HUES64 (cell line): ENCODE data around the gene KCNA10.

ENCODE experiments used
- H3K27ac ChIP-seq: 2 replicates; pipeline ENCODE4 v1.7.0; 2013; ENCODE audit warnings: low read depth, low read length, inconsistent platforms
- H3K27me3 ChIP-seq: 2 replicates; pipeline ENCODE4 v1.6.1; 2013; ENCODE audit warnings: mild to moderate bottlenecking, low read length; ENCODE audit not compliant: insufficient read depth
- H3K36me3 ChIP-seq: 2 replicates; pipeline ENCODE4 v1.6.1; 2013; ENCODE audit warnings: mild to moderate bottlenecking, low read length; ENCODE audit not compliant: insufficient read depth
- H3K4me1 ChIP-seq: 2 replicates; pipeline ENCODE4 v1.6.1; 2013; ENCODE audit warnings: mild to moderate bottlenecking, low read length, moderate library complexity; ENCODE audit not compliant: insufficient read depth
- H3K4me3 ChIP-seq: 2 replicates; pipeline ENCODE4 v1.5.1; 2013; ENCODE audit warnings: mild to moderate bottlenecking, low read length, moderate library complexity
- H3K9ac ChIP-seq: 2 replicates; pipeline ENCODE4 v1.6.1; 2013; ENCODE audit warnings: mild to moderate bottlenecking, low read depth, low read length
- H3K9me3 ChIP-seq: 2 replicates; pipeline ENCODE4 v1.6.1; 2013; ENCODE audit warnings: low read depth, low read length; ENCODE audit not compliant: insufficient read depth
- whole genome bisulfite sequencing: fragments of 150-250, 120-280 bp; methylation state at CpG from one replicate; pipeline ENCODE4 v1.1.7; 2013; ENCODE audit warnings: missing lambda C conversion rate; 5-methylcytosine and 5-hydroxymethylcytosine counted together

KCNA10 gene

GRCh38 chr1:110488161-110488560, 30.8 kb downstream of the KCNA10 start:
- H3K36me3 ChIP-seq = no peaks in the 10 kb centered on the region
- no peak overlapping the region for H3K9ac ChIP-seq
- no peaks in the 10 kb centered on the region for H3K4me1 ChIP-seq
- no peak overlapping the region for H3K27ac ChIP-seq
- H3K9me3 ChIP-seq = no peaks in the 10 kb centered on the region
- no peak overlapping the region for H3K4me3 ChIP-seq
- no peaks in the 10 kb centered on the region for H3K27me3 ChIP-seq
- 82% methylated on average over 12 of the region's 12 CpGs for WGBS

GRCh38 chr1:110487726-110488125, 31.2 kb downstream of the KCNA10 start:
- 80% methylated on average over 8 of the region's 8 CpGs for WGBS
- no peak overlapping the region for H3K9ac ChIP-seq
- no peak overlapping the region for H3K27ac ChIP-seq
- H3K27me3 ChIP-seq = no peaks in the 10 kb centered on the region
- H3K4me1 ChIP-seq = peaks cover 3% of the 10 kb centered on the region; the same call in 1 of the 2 replicates
- H3K36me3 ChIP-seq = no peaks in the 10 kb centered on the region
- no peaks in the 10 kb centered on the region for H3K9me3 ChIP-seq
- no peak overlapping the region for H3K4me3 ChIP-seq

- no peaks in the 10 kb centered on the region for H3K27me3 ChIP-seq
- H3K4me3 ChIP-seq = no peak overlapping the region
- no peak overlapping the region for H3K27ac ChIP-seq
- 38% methylated on average over 2 of the region's 2 CpGs for WGBS
- no peak overlapping the region for H3K9ac ChIP-seq
- H3K4me1 ChIP-seq = peaks cover 11% of the 10 kb centered on the region
- H3K36me3 ChIP-seq = no peaks in the 10 kb centered on the region
- H3K9me3 ChIP-seq = no peaks in the 10 kb centered on the region
Observed at GRCh38 chr1:110485725-110486124, 33.2 kb downstream of the KCNA10 start.

GRCh38 chr1:110484801-110485200, 34.2 kb downstream of the KCNA10 start:
- H3K9ac ChIP-seq = no peak overlapping the region
- no peak overlapping the region for H3K4me3 ChIP-seq
- H3K4me1 ChIP-seq = peaks cover 11% of the 10 kb centered on the region
- 89% methylated on average over 12 of the region's 12 CpGs for WGBS
- H3K36me3 ChIP-seq = no peaks in the 10 kb centered on the region
- no peaks in the 10 kb centered on the region for H3K27me3 ChIP-seq
- no peaks in the 10 kb centered on the region for H3K9me3 ChIP-seq
- H3K27ac ChIP-seq = no peak overlapping the region

GRCh38 chr1:110483308-110483685, 35.7 kb downstream of the KCNA10 start:
- Histone ChIP-seq H3K27me3 (no peaks in the 10 kb centered on the region), H3K9ac (no peak overlapping the region), H3K27ac (no peak overlapping the region), H3K4me3 (no peak overlapping the region), H3K4me1 (peaks cover 15% of the 10 kb centered on the region), H3K36me3 (no peaks in the 10 kb centered on the region), H3K9me3 (no peaks in the 10 kb centered on the region)
- WGBS = 92% methylated on average over 9 of the region's 9 CpGs

GRCh38 chr1:110482662-110483307, 36.2 kb downstream of the KCNA10 start:
- Histone ChIP-seq H3K9me3 (no peaks in the 10 kb centered on the region), H3K36me3 (no peaks in the 10 kb centered on the region), H3K4me1 (peaks cover 20% of the 10 kb centered on the region), H3K27me3 (no peaks in the 10 kb centered on the region), H3K9ac (no peak overlapping the region), H3K27ac (no peak overlapping the region), H3K4me3 (no peak overlapping the region)
- 55% methylated on average over 18 of the region's 18 CpGs for WGBS

- Histone ChIP-seq H3K4me3 (no peak overlapping the region), H3K9ac (no peak overlapping the region), H3K9me3 (no peaks in the 10 kb centered on the region), H3K27me3 (no peaks in the 10 kb centered on the region), H3K27ac (no peak overlapping the region), H3K4me1 (peaks cover 27% of the 10 kb centered on the region), H3K36me3 (no peaks in the 10 kb centered on the region)
- WGBS = 70% methylated on average over 12 of the region's 12 CpGs
Observed at GRCh38 chr1:110481968-110482623, 36.9 kb downstream of the KCNA10 start.

- H3K9me3 ChIP-seq = no peaks in the 10 kb centered on the region
- no peak overlapping the region for H3K27ac ChIP-seq
- H3K27me3 ChIP-seq = no peaks in the 10 kb centered on the region
- no peak overlapping the region for H3K4me3 ChIP-seq
- WGBS = 64% methylated on average over 4 of the region's 4 CpGs
- H3K9ac ChIP-seq = no peak overlapping the region
- H3K36me3 ChIP-seq = no peaks in the 10 kb centered on the region
- H3K4me1 ChIP-seq = peaks cover 28% of the 10 kb centered on the region
Observed at GRCh38 chr1:110480356-110481096, 38.4 kb downstream of the KCNA10 start.

- Histone ChIP-seq H3K9ac (no peak overlapping the region), H3K4me1 (peaks cover 28% of the 10 kb centered on the region), H3K27ac (no peak overlapping the region), H3K4me3 (no peak overlapping the region), H3K36me3 (no peaks in the 10 kb centered on the region), H3K27me3 (no peaks in the 10 kb centered on the region), H3K9me3 (no peaks in the 10 kb centered on the region)
- WGBS = 89% methylated on average over 8 of the region's 8 CpGs
Observed at GRCh38 chr1:110478886-110479285, 40.1 kb downstream of the KCNA10 start.

GRCh38 chr1:110477967-110478640, 40.9 kb downstream of the KCNA10 start:
- WGBS = 86% methylated on average over 2 of the region's 3 CpGs
- no peaks in the 10 kb centered on the region for H3K36me3 ChIP-seq
- no peaks in the 10 kb centered on the region for H3K27me3 ChIP-seq
- H3K9ac ChIP-seq = no peak overlapping the region
- H3K27ac ChIP-seq = no peak overlapping the region
- H3K9me3 ChIP-seq = no peaks in the 10 kb centered on the region
- no peak overlapping the region for H3K4me3 ChIP-seq
- peaks cover 28% of the 10 kb centered on the region for H3K4me1 ChIP-seq

- WGBS = 55% methylated on average over 3 of the region's 3 CpGs
- no peak overlapping the region for H3K27ac ChIP-seq
- H3K4me3 ChIP-seq = no peak overlapping the region
- no peaks in the 10 kb centered on the region for H3K9me3 ChIP-seq
- no peaks in the 10 kb centered on the region for H3K27me3 ChIP-seq
- no peaks in the 10 kb centered on the region for H3K36me3 ChIP-seq
- H3K9ac ChIP-seq = no peak overlapping the region
- peaks cover 22% of the 10 kb centered on the region; the same call in 1 of the 2 replicates for H3K4me1 ChIP-seq
Observed at GRCh38 chr1:110477445-110477957, 41.5 kb downstream of the KCNA10 start.
